A549 (cell line): ENCODE results near the gene NUAK2. TPM values are rescaled to one million over a fixed set of nuclear protein-coding genes. Genes with fewer than 3 reads are reported as not detected.
A peak's percentile ranks its signal among the peaks of the same experiment; 100 is the strongest.

ENCODE experiments used
- ATAC-seq, 2 experiments: fragments of 200-7000 bp in 1 of 2; fragments of >200 bp in 1 of 2; cut with Nextera tagmentation in 1 of 2; cut with Tn5 transposase in 1 of 2; 3 replicates each; pipeline versions ENCODE4 v1.8.0 to v1.9.1; 2018 to 2020; ENCODE audit warnings: mild to moderate bottlenecking in 1 of 2, moderate library complexity in 1 of 2
- CTCF ChIA-PET: fragments of 300-600 bp; sonication (Branson Sonifier 250); formaldehyde crosslinking; extraction: SDS; loops from one replicate; lab custom pipeline; 2021; ENCODE audit warnings: antibody characterized with exemption, inconsistent platforms; lab: Yijun Ruan, JAX
- POLR2A ChIA-PET: fragments of 350-600 bp; formaldehyde crosslinking; extraction: SDS; loops from one replicate; lab custom pipeline; 2021; ENCODE audit warnings: antibody characterized with exemption, inconsistent platforms; lab: Yijun Ruan, JAX
- DNase-seq, 2 experiments: peaks; one replicate each; pipeline versions ENCODE4 v3.0.0 to v3.0.0-alpha.2; 2011 to 2016; ENCODE audit warnings: low read depth in 1 of 2, low spot score in 1 of 2
- FAIRE-seq: peaks from 2 replicates; lab custom pipeline; 2011; peaks lifted over from hg19 to GRCh38; lab: Jason Lieb, UNC
- H3K27ac ChIP-seq, 2 experiments: fragments of >200 bp; sonication (Bioruptor Twin); formaldehyde crosslinking; 3 replicates each; pipeline ENCODE4 v1.5.1; 2016 to 2017
- H3K4me1 ChIP-seq: fragments of >200 bp; sonication (Bioruptor Twin); formaldehyde crosslinking; 3 replicates; pipeline ENCODE4 v1.6.1; 2016
- H3K4me2 ChIP-seq: fragments of >200 bp; sonication (Bioruptor Twin); formaldehyde crosslinking; 3 replicates; pipeline ENCODE4 v1.6.1; 2016
- H3K4me3 ChIP-seq: fragments of >200 bp; sonication (Bioruptor Twin); formaldehyde crosslinking; 3 replicates; pipeline ENCODE4 v1.5.1; 2016
- H3K9me3 ChIP-seq: fragments of >200 bp; sonication (Bioruptor Twin); formaldehyde crosslinking; 3 replicates; pipeline ENCODE4 v1.6.1; 2016
- CEBPB ChIP-seq, 2 experiments: fragments of >200 bp in 1 of 2; sonication (Bioruptor Twin) in 1 of 2; formaldehyde crosslinking in 1 of 2; IDR thresholded peaks; 2 replicates each; pipeline ENCODE4 v1.6.1; 2012 to 2016
- EHF ChIP-seq: fragments of 250-450 bp; sonication (Bioruptor Pico); IDR thresholded peaks from 2 replicates; pipeline ENCODE4 v1.5.0; 2020; ENCODE audit warnings: mild to moderate bottlenecking
- EHMT2 ChIP-seq: fragments of 200-600 bp; sonication (generic); IDR thresholded peaks from 2 replicates; pipeline ENCODE4 v1.6.1; 2016; ENCODE audit warnings: antibody characterized with exemption, low read depth, mild to moderate bottlenecking, moderate library complexity
- ESRRA ChIP-seq: fragments of 150-350 bp; IDR thresholded peaks from 2 replicates; pipeline ENCODE4 v1.6.1; 2014; ENCODE audit warnings: mild to moderate bottlenecking, low read length, borderline replicate concordance
- FOSB ChIP-seq: fragments of 250-450 bp; sonication (Bioruptor Pico); IDR thresholded peaks from 2 replicates; pipeline ENCODE4 v1.5.0; 2020; ENCODE audit warnings: mild to moderate bottlenecking, moderate library complexity
- HDAC2 ChIP-seq: fragments of 200-600 bp; sonication (generic); IDR thresholded peaks from 2 replicates; pipeline ENCODE4 v1.6.1; 2016
- HOXB5 ChIP-seq: fragments of 250-450 bp; sonication (Bioruptor Pico); IDR thresholded peaks from 2 replicates; pipeline ENCODE4 v1.5.0; 2020; ENCODE audit warnings: mild to moderate bottlenecking, moderate library complexity
- KDM1A ChIP-seq: fragments of 200-600 bp; sonication (generic); IDR thresholded peaks from 2 replicates; pipeline ENCODE4 v1.6.1; 2016; ENCODE audit warnings: low read depth, mild to moderate bottlenecking
- MYC ChIP-seq: IDR thresholded peaks from 2 replicates; pipeline ENCODE4 v1.6.1; 2012; ENCODE audit warnings: mild to moderate bottlenecking, inconsistent platforms, low read length, improper control_type of control experiment, borderline replicate concordance
- POLR2A ChIP-seq: IDR thresholded peaks from 2 replicates; pipeline ENCODE4 v1.6.1; 2012; ENCODE audit warnings: mild to moderate bottlenecking, low read length
- POLR2AphosphoS2 ChIP-seq: conservative IDR thresholded peaks from 2 replicates; pipeline ENCODE4 v1.6.1; 2012; ENCODE audit warnings: low read length, improper control_type of control experiment, inconsistent platforms
- RAD21 ChIP-seq, 2 experiments: fragments of >200 bp in 1 of 2; sonication (Bioruptor Twin) in 1 of 2; formaldehyde crosslinking in 1 of 2; IDR thresholded peaks in 1 of 2; conservative IDR thresholded peaks in 1 of 2; 2 replicates in 1 of 2; 3 replicates in 1 of 2; pipeline ENCODE4 v1.6.1; 2012 to 2018; ENCODE audit warnings: inconsistent platforms in 1 of 2
- RNF2 ChIP-seq: fragments of 200-600 bp; sonication (generic); IDR thresholded peaks from 2 replicates; pipeline ENCODE4 v1.6.1; 2016; ENCODE audit warnings: low read depth, mild to moderate bottlenecking, antibody characterized with exemption, moderate library complexity, borderline replicate concordance
- TFCP2L1 ChIP-seq: fragments of 250-450 bp; sonication (Bioruptor Pico); IDR thresholded peaks from 2 replicates; pipeline ENCODE4 v1.5.0; 2021; ENCODE audit warnings: mild to moderate bottlenecking
- ZNF302 ChIP-seq: fragments of 250-450 bp; sonication (Bioruptor Pico); IDR thresholded peaks from 2 replicates; pipeline ENCODE4 v1.9.0; 2021; ENCODE audit warnings: inconsistent platforms, mild to moderate bottlenecking, moderate library complexity
- WGBS: methylation state at CpG from one replicate; pipeline ENCODE4 v1.1.6; 2017; ENCODE audit errors: missing lambda C conversion rate; 5-methylcytosine and 5-hydroxymethylcytosine counted together
- polyA plus RNA-seq, 4 experiments: library from polyadenylated mRNA; depleted of rRNA in 3 of 4; stranded (reverse); fragments of >200 nt; fragmentation: RNase III in 1 of 4; extraction: RNeasy Plus Mini Kit Qiagen cat#74134 plus additional on column Dnase treatment in 1 of 4; gene quantifications; 2 replicates in 3 of 4; 3 replicates in 1 of 4; pipeline ENCODE4 v1.2.3, GENCODE V29; 2011 to 2017
- TF ChIP-seq, protein P1 (sequence below): fragments of 250-450 bp; sonication (Bioruptor Pico); IDR thresholded peaks from 2 replicates; pipeline ENCODE4 v1.5.0; 2021; ENCODE audit warnings: mild to moderate bottlenecking, moderate library complexity, borderline replicate concordance
- TF ChIP-seq, protein P2 (sequence below): fragments of 250-450 bp; sonication (Bioruptor Pico); IDR thresholded peaks from 2 replicates; pipeline ENCODE4 v1.5.0; 2020; ENCODE audit warnings: low read depth, mild to moderate bottlenecking, moderate library complexity
- TF ChIP-seq, protein P3 (sequence below): fragments of >200 bp; sonication (Bioruptor Twin); formaldehyde crosslinking; IDR thresholded peaks from 2 replicates; pipeline ENCODE4 v1.6.1; 2016
- TF ChIP-seq, protein P4 (sequence below): IDR thresholded peaks from 2 replicates; pipeline ENCODE4 v1.6.1; 2012; ENCODE audit warnings: low read depth, borderline replicate concordance

NUAK2 gene
- polyA plus RNA-seq, 2 of the 4 experiments (the other 2 are of a cell fraction) = 29.7 to 37.8 TPM

DNA sequence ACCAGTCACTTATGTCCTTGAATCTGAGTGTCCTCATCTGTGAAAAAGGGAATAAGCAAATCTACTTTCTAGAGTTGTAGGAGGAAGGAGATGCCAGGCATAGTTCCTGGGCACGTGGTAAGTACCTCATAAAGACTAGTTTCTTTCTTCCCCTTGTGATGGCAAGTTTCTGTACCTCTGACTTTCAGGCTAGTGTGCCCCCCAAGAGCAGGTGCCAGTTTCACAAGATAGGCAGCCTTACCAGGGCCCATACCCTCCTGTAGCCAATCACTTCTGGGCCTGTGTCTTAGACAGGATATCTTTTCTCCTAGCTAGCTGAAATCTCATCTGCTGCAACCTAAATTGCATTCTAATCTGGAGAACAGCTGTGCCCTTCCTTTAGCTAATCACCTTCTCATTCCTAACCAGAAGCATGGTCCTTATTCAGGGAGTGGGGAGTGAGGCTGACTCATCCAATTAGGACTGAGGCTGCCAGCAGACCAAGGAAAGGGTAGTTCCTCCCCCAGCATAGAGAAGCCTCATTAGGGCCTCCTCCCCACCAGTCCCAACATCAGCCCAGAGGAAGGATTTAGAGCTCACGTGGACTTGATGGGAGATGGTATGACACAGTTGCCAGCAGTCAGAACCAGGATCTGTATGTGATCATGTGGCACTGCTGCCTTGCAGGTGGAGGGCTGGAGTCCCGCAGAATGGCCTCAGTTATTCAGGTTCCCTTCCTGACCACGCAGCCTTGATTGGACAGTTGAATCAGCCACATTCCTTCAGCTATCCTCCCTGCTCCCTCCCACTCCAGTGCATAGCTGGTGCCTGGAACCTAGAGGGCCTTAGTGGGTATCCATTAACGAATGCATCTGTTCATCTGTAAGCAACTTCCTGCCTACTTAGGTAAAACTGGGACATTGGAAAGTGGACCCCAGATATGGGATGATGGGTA lies 27.3 kb upstream of the NUAK2 start:
- Histone ChIP-seq H3K4me3 (no peak overlapping the region), H3K4me1 (peaks cover 16% of the 10 kb centered on the region), H3K9me3 (no peaks in the 10 kb centered on the region), H3K27ac (no peak overlapping the region), H3K4me2 (no peak overlapping the region)
- DNase-seq (no peak), FAIRE-seq (no peak), ATAC-seq (no peak)
- ChIA-PET POLR2A (no interaction called here), CTCF (interaction anchor here (0.8 to 67.1 kb wide), 10 partner anchors 8 to 180 kb away, joined by 3 to 3627 read pairs (median 20); partner anchors contain the start of gene NUAK2)
- 67% methylated on average over 5 of the region's 5 CpGs for WGBS
- TF ChIP-seq POLR2AphosphoS2 (no peak), ZNF302 (CRISPR knock-in tag) (no peak), HDAC2 (no peak), KDM1A (no peak), FOSB (no peak), MYC (no peak), TFCP2L1 (CRISPR knock-in tag) (no peak), ESRRA (no peak), RNF2 (no peak), POLR2A (no peak), EHF (CRISPR knock-in tag) (no peak), CEBPB (IDR thresholded peaks at IDR 0.05) (no peak), RAD21 (conservative IDR thresholded peaks at IDR 0.05 in 1 of 2, IDR thresholded peaks at IDR 0.05 in 1 of 2) (no peak), EHMT2 (no peak)
- TF ChIP-seq, protein P1, sequence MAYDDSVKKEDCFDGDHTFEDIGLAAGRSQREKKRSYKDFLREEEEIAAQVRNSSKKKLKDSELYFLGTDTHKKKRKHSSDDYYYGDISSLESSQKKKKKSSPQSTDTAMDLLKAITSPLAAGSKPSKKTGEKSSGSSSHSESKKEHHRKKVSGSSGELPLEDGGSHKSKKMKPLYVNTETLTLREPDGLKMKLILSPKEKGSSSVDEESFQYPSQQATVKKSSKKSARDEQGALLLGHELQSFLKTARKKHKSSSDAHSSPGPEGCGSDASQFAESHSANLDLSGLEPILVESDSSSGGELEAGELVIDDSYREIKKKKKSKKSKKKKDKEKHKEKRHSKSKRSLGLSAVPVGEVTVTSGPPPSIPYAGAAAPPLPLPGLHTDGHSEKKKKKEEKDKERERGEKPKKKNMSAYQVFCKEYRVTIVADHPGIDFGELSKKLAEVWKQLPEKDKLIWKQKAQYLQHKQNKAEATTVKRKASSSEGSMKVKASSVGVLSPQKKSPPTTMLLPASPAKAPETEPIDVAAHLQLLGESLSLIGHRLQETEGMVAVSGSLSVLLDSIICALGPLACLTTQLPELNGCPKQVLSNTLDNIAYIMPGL (CRISPR knock-in tag) = no peak
- TF ChIP-seq, protein P2, sequence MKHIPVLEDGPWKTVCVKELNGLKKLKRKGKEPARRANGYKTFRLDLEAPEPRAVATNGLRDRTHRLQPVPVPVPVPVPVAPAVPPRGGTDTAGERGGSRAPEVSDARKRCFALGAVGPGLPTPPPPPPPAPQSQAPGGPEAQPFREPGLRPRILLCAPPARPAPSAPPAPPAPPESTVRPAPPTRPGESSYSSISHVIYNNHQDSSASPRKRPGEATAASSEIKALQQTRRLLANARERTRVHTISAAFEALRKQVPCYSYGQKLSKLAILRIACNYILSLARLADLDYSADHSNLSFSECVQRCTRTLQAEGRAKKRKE (CRISPR knock-in tag) = no peak
- TF ChIP-seq, protein P3, sequence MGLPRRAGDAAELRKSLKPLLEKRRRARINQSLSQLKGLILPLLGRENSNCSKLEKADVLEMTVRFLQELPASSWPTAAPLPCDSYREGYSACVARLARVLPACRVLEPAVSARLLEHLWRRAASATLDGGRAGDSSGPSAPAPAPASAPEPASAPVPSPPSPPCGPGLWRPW = no peak
- TF ChIP-seq, protein P4, sequence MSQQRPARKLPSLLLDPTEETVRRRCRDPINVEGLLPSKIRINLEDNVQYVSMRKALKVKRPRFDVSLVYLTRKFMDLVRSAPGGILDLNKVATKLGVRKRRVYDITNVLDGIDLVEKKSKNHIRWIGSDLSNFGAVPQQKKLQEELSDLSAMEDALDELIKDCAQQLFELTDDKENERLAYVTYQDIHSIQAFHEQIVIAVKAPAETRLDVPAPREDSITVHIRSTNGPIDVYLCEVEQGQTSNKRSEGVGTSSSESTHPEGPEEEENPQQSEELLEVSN = no peak
- TF ChIP-seq, all 56 proteins: peak for 0

DNA sequence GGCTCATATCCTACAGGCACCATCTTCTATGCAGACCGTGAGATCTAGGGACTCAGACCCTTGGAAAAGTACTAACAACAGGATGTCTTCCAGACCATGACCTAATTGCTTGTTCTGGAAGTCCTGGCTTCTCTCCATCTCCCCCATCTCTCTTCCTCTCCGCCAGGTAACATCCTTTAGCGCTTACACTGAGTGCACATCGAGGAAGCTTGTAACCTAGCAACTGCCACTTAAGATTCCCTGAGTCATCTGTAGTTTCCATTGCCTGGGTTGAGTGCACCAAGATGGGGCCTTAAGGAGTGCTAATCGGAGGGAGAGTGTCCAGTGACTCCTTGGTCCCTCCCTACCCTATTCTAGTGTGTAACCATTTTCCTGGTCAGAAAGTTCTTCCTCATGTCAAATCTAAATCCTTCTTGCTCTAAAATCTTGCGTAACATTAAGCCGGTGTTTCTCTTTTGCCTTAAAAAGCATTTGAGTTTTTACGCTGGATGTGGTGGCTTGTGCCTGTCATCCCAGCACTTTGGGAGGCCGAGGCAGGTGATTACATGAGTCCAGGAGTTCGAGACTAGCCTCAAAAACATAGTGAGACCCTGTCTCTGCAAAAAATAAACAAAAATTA lies 25.5 kb upstream of the NUAK2 start:
- Histone ChIP-seq H3K9me3 (no peaks in the 10 kb centered on the region), H3K4me2 (no peak overlapping the region), H3K4me1 (peaks cover 8% of the 10 kb centered on the region; the same call in 2 of the 3 replicates)
- ATAC-seq (no peak), DNase-seq (peak in 1 of 2 experiments; percentile 36)
- 71% methylated on average over 10 of the region's 10 CpGs for WGBS
- CTCF ChIA-PET = interaction anchor here (0.6 to 67.1 kb wide), 8 partner anchors 10 to 184 kb away, joined by 3 to 3627 read pairs (median 39); partner anchors contain the start of gene NUAK2
- TF ChIP-seq HOXB5 (no peak), CEBPB (IDR thresholded peaks at IDR 0.05) (peak; percentile 13 to 30; a peak in 2 of 4 replicates)
- TF ChIP-seq, all 56 proteins: peak for 1
- no peak overlapping the region for H3K4me3 ChIP-seq
- H3K27ac ChIP-seq = no peak overlapping the region
- POLR2A ChIA-PET = no interaction called here
- FAIRE-seq = no peak
